Stimulated activated CD8-positive, alpha-beta memory T cell treated with anti-CD3 and anti-CD28 coated beads, Interleukin-12 subunit alpha, Interleukin-12 subunit beta, amount 100 ng/mL, for 4 hours (primary cell): ENCODE results near the gene ENTREP3.
"Not testable (repeated sequence)": the region's sequence is repeated elsewhere in the genome, so short reads cannot be mapped to it uniquely, and the experiment has no call there.

ENCODE experiments used
- DNase-seq: peaks from one replicate; pipeline ENCODE4 v3.0.0-alpha.2; 2020; ENCODE audit warnings: low read depth

ENTREP3 gene

DNA sequence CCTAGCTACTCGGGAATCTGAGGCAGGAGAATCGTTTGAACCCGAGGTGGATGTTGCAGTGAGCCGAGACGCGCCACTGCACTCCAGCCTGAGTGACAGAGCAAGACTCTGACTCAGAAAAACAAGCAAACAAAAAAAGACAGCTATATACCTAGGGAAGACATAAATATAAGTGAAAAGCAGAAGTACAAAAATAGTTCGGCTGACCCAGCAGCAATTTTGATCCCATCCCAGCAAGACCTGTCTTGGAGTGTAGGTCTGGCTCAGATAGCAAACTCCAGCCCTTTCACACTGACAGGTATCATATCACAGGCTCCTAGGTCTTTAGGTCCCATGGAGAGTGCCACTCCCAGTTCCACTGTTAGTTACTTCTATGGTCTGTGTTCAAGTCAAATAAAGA is 32.2 kb downstream of the ENTREP3 start:
- no peak for DNase-seq

DNA sequence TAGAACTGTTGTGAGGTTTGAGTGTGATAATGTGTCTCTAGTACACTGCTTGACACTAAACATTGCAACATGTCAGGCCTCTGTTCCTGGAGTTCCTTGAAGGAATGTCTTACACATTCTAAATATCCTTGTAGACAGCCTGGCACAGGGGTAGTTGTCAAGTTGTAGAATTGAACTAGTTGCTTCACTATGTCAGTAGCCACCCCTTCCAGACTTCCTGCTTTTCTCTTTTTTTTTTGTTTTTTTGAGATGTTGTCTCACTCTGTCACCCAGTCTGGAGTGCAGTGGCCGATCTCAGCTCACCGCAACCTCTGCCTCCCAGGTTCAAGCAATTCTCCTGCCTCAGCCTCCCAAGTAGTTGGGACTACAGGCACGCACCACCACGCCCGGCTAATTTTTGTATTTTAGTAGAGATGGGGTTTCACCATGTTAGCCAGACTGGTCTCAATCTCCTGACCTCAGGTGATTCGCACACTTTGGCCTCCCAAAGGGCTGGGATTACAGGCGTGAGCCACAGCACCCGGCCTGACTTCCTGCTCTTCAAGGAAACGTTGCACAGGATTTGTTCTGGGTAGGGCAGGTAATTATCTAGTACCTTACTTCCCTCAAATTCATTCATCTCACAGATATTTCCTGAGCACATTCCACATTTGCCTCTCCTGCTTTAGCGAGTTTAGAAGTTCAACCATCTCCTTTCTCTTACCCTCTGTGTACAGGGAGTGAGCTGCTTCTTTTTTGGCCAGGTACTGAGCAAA is 34.9 kb downstream of the ENTREP3 start:
- DNase-seq: not testable (repeated sequence)

GRCh38 chr1:155219592-155220031 is 35.7 kb downstream of the ENTREP3 start:
- DNase-seq: no peak

- DNase-seq: no peak
Observed at GRCh38 chr1:155218854-155219591, 36.3 kb downstream of the ENTREP3 start.

GRCh38 chr1:155214702-155215101 is 40.6 kb downstream of the ENTREP3 start:
- not testable (repeated sequence) for DNase-seq

DNA sequence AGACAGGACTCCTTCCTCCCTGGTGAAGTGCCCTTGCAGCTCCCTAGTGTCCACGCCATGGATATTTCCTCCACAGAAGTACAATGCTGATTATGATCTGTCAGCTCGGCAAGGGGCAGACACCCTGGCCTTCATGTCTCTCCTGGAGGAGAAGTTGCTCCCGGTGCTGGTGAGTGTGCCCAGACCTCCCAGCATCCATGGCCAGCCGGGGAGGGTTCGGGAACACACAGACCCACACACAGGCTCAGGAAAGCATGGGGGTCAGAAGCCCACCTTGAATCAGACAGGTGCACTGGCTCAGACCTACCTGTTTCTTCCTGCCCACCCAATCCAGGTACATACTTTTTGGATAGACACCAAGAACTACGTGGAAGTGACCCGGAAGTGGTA is 43.2 kb downstream of the ENTREP3 start:
- DNase-seq: not testable (repeated sequence)

DNA sequence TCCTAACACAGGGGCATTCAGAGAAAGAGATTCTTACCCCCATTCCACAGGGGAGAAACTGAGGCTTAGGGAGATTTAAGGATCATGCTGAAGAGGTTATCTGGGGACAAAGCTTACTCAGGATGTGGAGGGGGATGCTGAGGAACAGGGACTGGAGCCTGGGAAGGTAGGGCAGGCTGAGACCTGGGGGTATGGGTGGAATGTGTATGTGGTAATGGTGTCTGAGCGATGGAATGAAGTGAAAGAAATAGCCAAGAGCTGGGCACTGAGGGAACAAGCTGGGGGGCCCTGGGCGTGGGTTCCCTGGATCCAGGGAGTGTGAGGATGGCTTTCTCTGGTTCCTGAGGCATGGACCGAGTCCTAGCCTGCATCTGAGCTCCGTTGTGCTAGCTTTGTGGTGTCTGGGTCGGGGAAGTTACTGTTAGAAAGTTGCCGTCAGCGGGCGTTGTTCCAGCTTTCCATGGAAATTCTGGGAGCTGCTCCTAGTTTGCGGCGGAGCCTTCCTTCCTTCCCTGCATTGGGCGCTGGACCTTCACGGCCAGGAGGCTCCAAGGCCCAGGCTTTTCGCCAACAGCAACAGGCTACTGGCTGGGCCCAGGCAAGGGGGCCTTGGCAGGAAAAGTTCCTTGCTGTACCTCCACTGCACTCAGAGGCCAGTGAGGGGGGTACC is 43.8 kb downstream of the ENTREP3 start:
- not testable (repeated sequence) for DNase-seq

GRCh38 chr1:155210314-155211104 is 44.8 kb downstream of the ENTREP3 start:
- DNase-seq: no peak

GRCh38 chr1:155209312-155209721 is 46.0 kb downstream of the ENTREP3 start:
- DNase-seq: no peak

DNA sequence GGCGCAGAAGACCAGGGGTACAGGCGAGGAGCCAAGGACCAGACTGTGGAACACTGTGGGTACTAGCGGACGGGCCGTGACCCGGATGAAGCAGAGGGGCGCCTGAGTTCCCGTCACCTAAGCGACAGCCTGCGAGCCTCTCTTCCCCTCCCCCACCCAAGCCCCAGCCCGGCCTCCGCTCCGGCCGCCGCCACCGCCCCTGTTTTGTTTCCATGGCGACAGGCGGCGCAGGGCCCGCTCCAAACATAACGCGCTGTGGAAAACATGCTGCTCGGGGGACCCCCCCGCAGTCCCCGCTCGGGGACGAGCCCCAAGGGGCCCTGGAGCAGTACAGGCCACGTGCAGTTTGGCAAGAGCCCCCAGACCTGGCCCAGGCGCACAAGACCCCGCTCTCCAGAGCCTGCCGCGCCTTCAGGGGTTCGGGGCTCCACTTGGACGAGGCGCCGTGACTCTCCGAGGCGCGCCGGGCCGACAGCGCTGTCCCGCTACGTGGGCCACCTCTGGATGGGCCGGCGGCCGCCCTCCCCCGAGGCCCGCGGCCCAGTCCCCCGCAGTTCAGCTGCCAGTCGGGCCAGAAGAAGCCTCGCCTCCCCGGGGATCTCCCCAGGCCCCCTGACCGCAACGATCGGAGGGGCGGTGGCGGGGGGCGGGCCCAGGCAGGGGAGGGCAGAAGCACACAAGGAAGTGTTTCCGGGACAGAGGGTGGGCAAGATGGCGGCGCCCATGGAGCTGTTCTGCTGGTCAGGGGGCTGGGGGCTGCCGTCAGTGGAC is 46.6 kb downstream of the ENTREP3 start, which contains the start of gene MTX1:
MTX1 (plus strand) TSS at position 155 of the 771 bp plus-strand sequence; CDS start at position 265, 110 bp downstream.
- peak; percentile 83 for DNase-seq

- DNase-seq: no peak
Observed at GRCh38 chr1:155207806-155208540, 47.3 kb downstream of the ENTREP3 start, which contains the start of gene THBS3. Gene THBS3, minus strand, starts transcription at chr1:155207897. Its CDS starts 21 bp downstream, at chr1:155207876.

- DNase-seq: peak; percentile 74
Observed at GRCh38 chr1:155206891-155207805, 48.1 kb downstream of the ENTREP3 start.

- DNase-seq: no peak
Observed at GRCh38 chr1:155205969-155206593, 49.2 kb downstream of the ENTREP3 start.

DNA sequence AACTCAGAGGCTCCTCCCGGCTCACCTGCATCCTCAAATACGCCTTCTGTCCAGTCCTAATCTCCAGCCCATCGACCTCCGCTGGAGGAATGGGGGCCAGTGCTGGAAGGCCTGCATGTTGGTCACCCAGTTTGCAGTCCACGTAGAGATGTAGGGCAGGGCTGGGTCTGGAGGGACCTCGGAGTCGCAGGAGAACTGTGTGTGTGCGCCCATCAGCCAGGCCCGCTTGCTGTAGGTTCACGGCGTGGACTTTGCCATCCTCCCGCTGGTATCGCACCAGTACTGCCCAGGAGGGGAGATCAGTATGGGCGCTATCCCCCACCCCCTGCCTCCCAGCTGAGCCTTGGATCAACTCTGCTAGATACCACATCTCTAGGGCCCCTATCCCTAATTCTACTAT is 50.2 kb downstream of the ENTREP3 start:
- DNase-seq: no peak

- no peak for DNase-seq
Observed at GRCh38 chr1:155202731-155203515, 52.4 kb downstream of the ENTREP3 start.

DNA sequence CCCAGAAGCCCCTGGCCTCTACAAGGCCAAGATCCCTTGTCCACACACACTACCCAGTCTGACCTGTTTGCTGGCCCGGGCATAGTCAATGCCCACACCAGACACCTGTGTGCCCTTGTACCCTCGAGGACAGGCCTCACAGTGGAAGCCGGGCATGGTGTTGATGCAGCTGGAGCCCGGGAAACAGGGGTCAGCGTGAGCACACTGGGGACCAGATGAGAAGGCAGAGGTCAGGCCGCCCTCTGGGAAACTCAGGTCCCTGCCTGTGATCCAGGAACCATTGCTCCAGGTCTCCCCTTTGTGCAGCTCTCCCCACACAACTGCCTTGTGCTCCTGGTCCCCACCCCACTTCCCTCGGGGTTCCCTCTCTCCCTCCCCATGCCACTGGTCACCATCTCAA is 53.1 kb downstream of the ENTREP3 start:
- no peak for DNase-seq

DNA sequence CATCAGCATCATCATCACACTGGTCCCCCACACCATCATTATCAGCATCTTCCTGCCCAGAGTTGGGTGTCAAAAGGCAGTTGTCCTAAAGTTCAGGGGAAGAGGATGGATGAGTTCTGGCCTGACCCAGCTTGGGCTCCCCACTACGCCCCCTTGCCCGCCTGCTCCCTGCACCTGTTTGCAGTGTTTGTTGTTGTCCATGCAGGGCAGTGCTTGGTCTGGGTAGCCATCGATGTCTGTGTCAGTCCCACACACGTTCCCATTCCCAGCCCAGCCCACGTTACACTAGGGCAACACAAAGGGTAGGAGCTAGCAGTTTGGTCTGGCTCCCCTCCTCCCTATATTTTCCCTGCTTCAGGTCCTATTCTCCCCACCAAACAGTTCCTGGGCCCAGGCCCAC is 54.4 kb downstream of the ENTREP3 start:
- no peak for DNase-seq

GRCh38 chr1:155199792-155200191 is 55.5 kb downstream of the ENTREP3 start:
- no peak for DNase-seq
